Loucy (cell line): ENCODE measurements around the gene GSTA3.

Experiments used
- H2AFZ ChIP-seq: fragments of 200-600 bp; sonication (generic); 2 replicates; pipeline ENCODE4 v1.6.0; 2016; ENCODE audit warnings: antibody characterized with exemption, mild to moderate bottlenecking, low read length, moderate library complexity
- H3F3A ChIP-seq: fragments of 200-600 bp; 2 replicates; pipeline ENCODE4 v1.6.0; 2016; ENCODE audit warnings: antibody characterized with exemption, low read depth, mild to moderate bottlenecking
- H3K27me3 ChIP-seq: fragments of 200-600 bp; sonication (generic); 2 replicates; pipeline ENCODE4 v1.6.1; 2014; ENCODE audit warnings: low read length, mild to moderate bottlenecking; ENCODE audit not compliant: insufficient read depth, poor library complexity, severe bottlenecking
- H3K36me3 ChIP-seq: fragments of 200-600 bp; sonication (generic); 2 replicates; pipeline ENCODE4 v1.6.1; 2016; ENCODE audit warnings: low read length; ENCODE audit not compliant: insufficient read depth
- H3K4me1 ChIP-seq: fragments of 200-600 bp; sonication (generic); 2 replicates; pipeline ENCODE4 v1.5.1; 2014; ENCODE audit warnings: low read length, mild to moderate bottlenecking; ENCODE audit not compliant: insufficient read depth, poor library complexity, severe bottlenecking
- H3K4me2 ChIP-seq: fragments of 200-600 bp; sonication (generic); 2 replicates; pipeline ENCODE4 v1.6.0; 2014; ENCODE audit warnings: antibody characterized with exemption, low read length, low read depth, mild to moderate bottlenecking; ENCODE audit not compliant: poor library complexity, severe bottlenecking
- H3K4me3 ChIP-seq: fragments of 200-600 bp; sonication (generic); 2 replicates; pipeline ENCODE4 v1.5.1; 2014; ENCODE audit warnings: low read length, mild to moderate bottlenecking, mixed read lengths; ENCODE audit not compliant: poor library complexity, severe bottlenecking
- H3K79me2 ChIP-seq: fragments of 200-600 bp; sonication (generic); 2 replicates; pipeline ENCODE4 v1.6.1; 2014; ENCODE audit warnings: low read length; ENCODE audit not compliant: insufficient read depth
- H3K9ac ChIP-seq: fragments of 200-600 bp; sonication (generic); 2 replicates; pipeline ENCODE4 v1.6.0; 2014; ENCODE audit warnings: mild to moderate bottlenecking, low read depth, low read length, moderate library complexity; ENCODE audit not compliant: poor library complexity, severe bottlenecking
- H3K9me2 ChIP-seq: fragments of 200-600 bp; sonication (generic); replicated peaks from 2 replicates; pipeline ENCODE4 v1.6.1; 2016; ENCODE audit warnings: low read depth, low read length, mixed read lengths
- H3K9me3 ChIP-seq: fragments of 200-600 bp; sonication (generic); 2 replicates; pipeline ENCODE4 v1.6.1; 2014; ENCODE audit warnings: mild to moderate bottlenecking, antibody characterized with exemption, low read length, low read depth; ENCODE audit not compliant: insufficient read depth
- H4K20me1 ChIP-seq: fragments of 200-600 bp; sonication (generic); 2 replicates; pipeline ENCODE4 v1.6.0; 2014; ENCODE audit warnings: antibody characterized with exemption, low read length, mild to moderate bottlenecking; ENCODE audit not compliant: insufficient read depth, poor library complexity, severe bottlenecking
- EZH2phosphoT487 ChIP-seq: fragments of 200-600 bp; IDR thresholded peaks from 2 replicates; pipeline ENCODE4 v1.6.1; 2018; ENCODE audit warnings: antibody characterized with exemption, mild to moderate bottlenecking, moderate library complexity, borderline replicate concordance
- TF ChIP-seq, protein P1 (sequence below): fragments of 200-600 bp; sonication (generic); conservative IDR thresholded peaks from 2 replicates; pipeline ENCODE4 v1.5.1; 2014; ENCODE audit warnings: mild to moderate bottlenecking, antibody characterized with exemption, low read length

GSTA3 gene

DNA sequence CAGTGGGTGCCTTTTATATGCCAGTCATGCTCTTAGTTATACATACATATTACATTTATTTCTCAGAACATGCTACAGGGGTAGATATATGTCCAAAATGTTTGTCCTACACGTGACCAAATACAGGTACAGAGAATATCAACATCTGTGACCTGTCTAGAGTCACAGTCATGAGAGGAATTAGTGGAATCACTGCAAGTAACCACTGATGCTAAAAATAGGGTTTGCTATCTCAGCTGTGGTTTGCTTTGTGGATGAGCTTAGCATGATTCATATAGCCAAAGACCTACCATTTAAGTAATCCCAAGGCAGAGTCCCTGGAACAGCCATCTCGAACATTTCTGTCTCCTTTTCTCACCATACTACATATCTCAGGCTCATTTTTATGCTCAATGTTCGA is 32.3 kb downstream of the GSTA3 start:
- Histone ChIP-seq H2AFZ (no peak overlapping the region), H3K9me2 (no peaks in the 10 kb centered on the region), H3K36me3 (no peaks in the 10 kb centered on the region), H3K9me3 (no peaks in the 10 kb centered on the region), H3K79me2 (no peaks in the 10 kb centered on the region), H3K27me3 (no peaks in the 10 kb centered on the region), H4K20me1 (no peaks in the 10 kb centered on the region), H3K4me2 (no peak overlapping the region), H3K4me1 (no peaks in the 10 kb centered on the region), H3F3A (no peaks in the 10 kb centered on the region), H3K4me3 (no peak overlapping the region), H3K9ac (no peak overlapping the region)
- TF ChIP-seq, protein P1, sequence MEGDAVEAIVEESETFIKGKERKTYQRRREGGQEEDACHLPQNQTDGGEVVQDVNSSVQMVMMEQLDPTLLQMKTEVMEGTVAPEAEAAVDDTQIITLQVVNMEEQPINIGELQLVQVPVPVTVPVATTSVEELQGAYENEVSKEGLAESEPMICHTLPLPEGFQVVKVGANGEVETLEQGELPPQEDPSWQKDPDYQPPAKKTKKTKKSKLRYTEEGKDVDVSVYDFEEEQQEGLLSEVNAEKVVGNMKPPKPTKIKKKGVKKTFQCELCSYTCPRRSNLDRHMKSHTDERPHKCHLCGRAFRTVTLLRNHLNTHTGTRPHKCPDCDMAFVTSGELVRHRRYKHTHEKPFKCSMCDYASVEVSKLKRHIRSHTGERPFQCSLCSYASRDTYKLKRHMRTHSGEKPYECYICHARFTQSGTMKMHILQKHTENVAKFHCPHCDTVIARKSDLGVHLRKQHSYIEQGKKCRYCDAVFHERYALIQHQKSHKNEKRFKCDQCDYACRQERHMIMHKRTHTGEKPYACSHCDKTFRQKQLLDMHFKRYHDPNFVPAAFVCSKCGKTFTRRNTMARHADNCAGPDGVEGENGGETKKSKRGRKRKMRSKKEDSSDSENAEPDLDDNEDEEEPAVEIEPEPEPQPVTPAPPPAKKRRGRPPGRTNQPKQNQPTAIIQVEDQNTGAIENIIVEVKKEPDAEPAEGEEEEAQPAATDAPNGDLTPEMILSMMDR: no peak
- no peak for TF ChIP-seq EZH2phosphoT487

DNA sequence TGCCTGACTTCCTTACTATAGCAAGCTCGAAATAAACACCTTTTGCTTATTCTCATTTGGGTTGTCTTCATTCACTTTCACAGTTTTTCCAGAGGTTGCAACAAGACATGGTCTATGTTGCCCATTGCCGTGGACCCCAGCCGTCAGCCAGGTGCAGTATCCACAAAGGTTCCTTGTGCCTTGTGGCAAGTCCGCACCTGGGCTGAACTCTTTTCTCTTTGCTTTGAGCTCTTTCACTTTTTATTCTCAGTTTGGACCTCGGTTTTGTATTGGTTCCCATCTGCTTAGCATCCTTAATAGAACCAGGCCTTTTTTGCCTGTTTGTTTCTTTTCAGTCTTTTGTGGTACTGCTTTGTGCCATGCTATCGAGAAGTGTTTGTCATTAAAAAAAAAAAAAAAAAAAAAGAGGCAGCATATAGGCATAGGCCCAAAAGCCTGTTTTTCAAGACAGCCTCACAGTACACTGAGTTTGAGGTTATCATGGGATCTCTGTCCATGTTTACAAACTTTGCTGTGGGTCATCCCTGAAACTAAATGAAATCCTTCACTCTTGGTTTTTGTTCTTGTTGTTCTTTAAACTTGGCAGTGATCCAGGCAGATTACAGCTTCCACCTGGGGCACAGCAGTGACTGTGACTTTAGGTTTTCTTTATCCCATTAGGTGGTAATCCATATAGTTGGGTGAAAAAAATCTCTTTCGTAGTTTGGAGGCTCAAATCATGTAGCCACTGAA is 33.3 kb downstream of the GSTA3 start:
- H3F3A ChIP-seq: no peaks in the 10 kb centered on the region
- H3K27me3 ChIP-seq: no peaks in the 10 kb centered on the region
- no peak overlapping the region for H3K4me3 ChIP-seq
- no peaks in the 10 kb centered on the region for H3K4me1 ChIP-seq
- H3K9ac ChIP-seq: no peak overlapping the region
- no peaks in the 10 kb centered on the region for H3K9me2 ChIP-seq
- H2AFZ ChIP-seq: no peak overlapping the region
- no peaks in the 10 kb centered on the region for H4K20me1 ChIP-seq
- no peaks in the 10 kb centered on the region for H3K79me2 ChIP-seq
- no peaks in the 10 kb centered on the region for H3K9me3 ChIP-seq
- no peak overlapping the region for H3K4me2 ChIP-seq
- TF ChIP-seq, protein P1: no peak
- TF ChIP-seq EZH2phosphoT487: no peak
- H3K36me3 ChIP-seq: no peaks in the 10 kb centered on the region

DNA sequence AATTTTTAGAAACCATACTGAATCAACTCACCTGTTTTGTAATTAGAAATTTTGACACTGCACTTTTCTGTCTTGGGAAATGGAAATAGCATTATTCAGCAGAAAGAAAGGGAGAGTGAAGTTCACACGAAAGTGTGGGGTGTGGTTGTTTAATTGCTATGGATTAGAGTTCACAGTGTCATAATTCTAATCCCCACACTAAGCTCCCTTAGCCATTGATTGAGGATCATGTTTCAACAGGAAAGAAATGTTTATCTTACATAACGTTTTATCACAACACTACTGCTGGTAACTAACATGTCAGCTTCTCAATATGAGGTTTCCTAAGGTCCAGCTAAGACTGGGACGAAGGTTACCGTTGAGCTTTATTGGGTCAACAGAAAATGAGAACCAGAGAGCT is 37.5 kb downstream of the GSTA3 start:
- no peak for TF ChIP-seq EZH2phosphoT487
- TF ChIP-seq, protein P1: no peak
- H3K9me2 ChIP-seq: no peaks in the 10 kb centered on the region

More for the DNA sequence above, 37.5 kb downstream of the GSTA3 start:
- Histone ChIP-seq H3K4me3 (no peak overlapping the region), H4K20me1 (no peaks in the 10 kb centered on the region), H3K9me3 (no peaks in the 10 kb centered on the region), H2AFZ (no peak overlapping the region), H3K4me1 (no peaks in the 10 kb centered on the region), H3K4me2 (no peak overlapping the region), H3K79me2 (no peaks in the 10 kb centered on the region), H3F3A (no peaks in the 10 kb centered on the region), H3K36me3 (no peaks in the 10 kb centered on the region), H3K9ac (no peak overlapping the region), H3K27me3 (no peaks in the 10 kb centered on the region)
